HUES6 (cell line): ENCODE data around the gene URGCP.

Source experiments
- H3K27ac ChIP-seq: 2 replicates; pipeline ENCODE4 v1.7.0; 2013; ENCODE audit warnings: low read depth, mild to moderate bottlenecking, low read length, inconsistent platforms
- H3K27me3 ChIP-seq: 2 replicates; pipeline ENCODE4 v1.6.1; 2013; ENCODE audit warnings: low read length; ENCODE audit not compliant: control insufficient read depth, insufficient read depth
- H3K36me3 ChIP-seq: 2 replicates; pipeline ENCODE4 v1.6.1; 2013; ENCODE audit warnings: low read length; ENCODE audit not compliant: control insufficient read depth, insufficient read depth
- H3K4me1 ChIP-seq: 2 replicates; pipeline ENCODE4 v1.6.1; 2013; ENCODE audit warnings: low read length; ENCODE audit not compliant: control insufficient read depth, insufficient read depth
- H3K4me3 ChIP-seq: 2 replicates; pipeline ENCODE4 v1.5.1; 2013; ENCODE audit warnings: low read depth, low read length
- H3K9ac ChIP-seq: one replicate; pipeline ENCODE4 v1.6.1; 2013; ENCODE audit warnings: mild to moderate bottlenecking, low read length
- H3K9me3 ChIP-seq: 2 replicates; pipeline ENCODE4 v1.6.1; 2013; ENCODE audit warnings: low read depth, low read length; ENCODE audit not compliant: control insufficient read depth, insufficient read depth

URGCP gene

GRCh38 chr7:43937444-43937843, 31.0 kb upstream of the URGCP start:
- no peaks in the 10 kb centered on the region for H3K4me1 ChIP-seq
- H3K9me3 ChIP-seq: no peaks in the 10 kb centered on the region
- H3K27ac ChIP-seq: no peak overlapping the region
- H3K27me3 ChIP-seq: no peaks in the 10 kb centered on the region
- H3K36me3 ChIP-seq: no peaks in the 10 kb centered on the region
- no peak overlapping the region for H3K4me3 ChIP-seq
- no peak overlapping the region for H3K9ac ChIP-seq

GRCh38 chr7:43933902-43934560, 27.6 kb upstream of the URGCP start:
- no peaks in the 10 kb centered on the region for H3K4me1 ChIP-seq
- no peaks in the 10 kb centered on the region for H3K9me3 ChIP-seq
- no peaks in the 10 kb centered on the region for H3K27me3 ChIP-seq
- no peak overlapping the region for H3K9ac ChIP-seq
- H3K27ac ChIP-seq: no peak overlapping the region
- no peak overlapping the region for H3K4me3 ChIP-seq
- H3K36me3 ChIP-seq: no peaks in the 10 kb centered on the region

- Histone ChIP-seq H3K27ac (no peak overlapping the region), H3K9ac (no peak overlapping the region), H3K9me3 (no peaks in the 10 kb centered on the region), H3K4me3 (no peak overlapping the region), H3K4me1 (no peaks in the 10 kb centered on the region), H3K27me3 (peaks cover 13% of the 10 kb centered on the region), H3K36me3 (no peaks in the 10 kb centered on the region)
These were observed 24.9 kb upstream of the URGCP start for GRCh38 chr7:43931346-43931745.

GRCh38 chr7:43929529-43930457, 23.4 kb upstream of the URGCP start:
- no peak overlapping the region for H3K9ac ChIP-seq
- no peak overlapping the region for H3K27ac ChIP-seq
- H3K4me3 ChIP-seq: no peak overlapping the region
- no peaks in the 10 kb centered on the region for H3K36me3 ChIP-seq
- peaks cover 27% of the 10 kb centered on the region for H3K27me3 ChIP-seq
- H3K4me1 ChIP-seq: peaks cover 5% of the 10 kb centered on the region
- no peaks in the 10 kb centered on the region for H3K9me3 ChIP-seq

- Histone ChIP-seq H3K4me3 (no peak overlapping the region), H3K9ac (no peak overlapping the region)
These were observed 21.4 kb upstream of the URGCP start for GRCh38 chr7:43927810-43928209.

GRCh38 chr7:43926798-43927123, 20.4 kb upstream of the URGCP start:
- Histone ChIP-seq H3K9me3 (no peaks in the 10 kb centered on the region), H3K9ac (no peak overlapping the region), H3K27ac (no peak overlapping the region)

More at GRCh38 chr7:43927810-43928209, 21.4 kb upstream of the URGCP start:
- Histone ChIP-seq H3K36me3 (no peaks in the 10 kb centered on the region), H3K27ac (no peak overlapping the region), H3K4me1 (peaks cover 5% of the 10 kb centered on the region), H3K9me3 (no peaks in the 10 kb centered on the region), H3K27me3 (peaks cover 27% of the 10 kb centered on the region)

GRCh38 chr7:43925984-43926797, 19.8 kb upstream of the URGCP start, which contains the start of gene UBE2D4:
Gene UBE2D4 (plus strand): TSS chr7:43926436. CDS start chr7:43926533, 97 bp downstream.
- Histone ChIP-seq H3K27me3 (peaks cover 27% of the 10 kb centered on the region), H3K9ac (peak within 1 kb of the TSS; percentile 56), H3K4me1 (peaks cover 5% of the 10 kb centered on the region), H3K9me3 (no peaks in the 10 kb centered on the region), H3K4me3 (peak within 1 kb of the TSS; percentile 62), H3K36me3 (no peaks in the 10 kb centered on the region), H3K27ac (no peak within 1 kb of the TSS)

More at GRCh38 chr7:43926798-43927123, 20.4 kb upstream of the URGCP start:
- Histone ChIP-seq H3K4me3 (peak overlapping the region; percentile 62), H3K36me3 (no peaks in the 10 kb centered on the region), H3K27me3 (peaks cover 27% of the 10 kb centered on the region), H3K4me1 (peaks cover 5% of the 10 kb centered on the region)

GRCh38 chr7:43922726-43923125, 16.3 kb upstream of the URGCP start:
- no peak overlapping the region for H3K27ac ChIP-seq
- H3K36me3 ChIP-seq: peaks cover 3% of the 10 kb centered on the region; the same call in 1 of the 2 replicates
- H3K4me3 ChIP-seq: no peak overlapping the region
- H3K27me3 ChIP-seq: peaks cover 27% of the 10 kb centered on the region
- peaks cover 5% of the 10 kb centered on the region for H3K4me1 ChIP-seq
- H3K9ac ChIP-seq: no peak overlapping the region
- H3K9me3 ChIP-seq: no peaks in the 10 kb centered on the region

- H3K4me1 ChIP-seq: peaks cover 5% of the 10 kb centered on the region
- H3K9ac ChIP-seq: no peak overlapping the region
- H3K27ac ChIP-seq: no peak overlapping the region
- peaks cover 15% of the 10 kb centered on the region for H3K27me3 ChIP-seq
- peaks cover 3% of the 10 kb centered on the region; the same call in 1 of the 2 replicates for H3K36me3 ChIP-seq
- H3K9me3 ChIP-seq: peaks cover 4% of the 10 kb centered on the region
- no peak overlapping the region for H3K4me3 ChIP-seq
These were observed 15.0 kb upstream of the URGCP start for GRCh38 chr7:43921423-43921822.

GRCh38 chr7:43915907-43916306, 9.5 kb upstream of the URGCP start:
- H3K36me3 ChIP-seq: peaks cover 3% of the 10 kb centered on the region; the same call in 1 of the 2 replicates
- no peak overlapping the region for H3K9ac ChIP-seq
- H3K9me3 ChIP-seq: peaks cover 9% of the 10 kb centered on the region
- no peak overlapping the region for H3K4me3 ChIP-seq
- H3K27ac ChIP-seq: no peak overlapping the region
- H3K4me1 ChIP-seq: peaks cover 5% of the 10 kb centered on the region
- no peaks in the 10 kb centered on the region for H3K27me3 ChIP-seq
